ENCODE data around the gene THG1L.

Gene THG1L

GRCh38 chr5:157766902-157767301 is 35.7 kb downstream of the THG1L start:
- POLR2A ChIA-PET = no interaction called here
- H3K4me3 ChIP-seq (ENCODE audit: low read depth, low read length) = no peak overlapping the region
- CTCF ChIA-PET = interaction anchor here (1.0 to 18.6 kb wide), 4 partner anchors 6 to 229 kb away, joined by 5 to 242 read pairs (median 82); partner anchors contain the start of gene LSM11
- TF ChIP-seq CTCF (IDR thresholded peaks at IDR 0.05; ENCODE audit: insufficient read depth, low read length, missing control alignments) = no peak
- DNase-seq (ENCODE audit: low read depth, low spot score) = no peak

GRCh38 chr5:157767689-157768088 is 36.5 kb downstream of the THG1L start:
- no peak for DNase-seq (ENCODE audit: low read depth, low spot score)
- POLR2A ChIA-PET = no interaction called here
- CTCF ChIA-PET = interaction anchor here (1.0 to 18.6 kb wide), 3 partner anchors 9 to 1365 kb away, joined by 5 to 242 read pairs (median 8); partner anchors contain the start of gene LSM11

GRCh38 chr5:157770665-157771064 is 39.4 kb downstream of the THG1L start:
- CTCF ChIA-PET = interaction anchor here (1.5 to 18.6 kb wide), 3 partner anchors 8 to 224 kb away, joined by 3 to 242 read pairs (median 90); partner anchors contain the start of gene LSM11
- H3K4me3 ChIP-seq (ENCODE audit: low read depth, low read length) = no peak overlapping the region
- TF ChIP-seq CTCF (IDR thresholded peaks at IDR 0.05; ENCODE audit: insufficient read depth, low read length, missing control alignments) = no peak
- POLR2A ChIA-PET = no interaction called here
- DNase-seq (ENCODE audit: low read depth, low spot score) = no peak

More at GRCh38 chr5:157767689-157768088, 36.5 kb downstream of the THG1L start:
- no peak for TF ChIP-seq CTCF (IDR thresholded peaks at IDR 0.05; ENCODE audit: insufficient read depth, low read length, missing control alignments)
- no peak overlapping the region for H3K4me3 ChIP-seq (ENCODE audit: low read depth, low read length)

GRCh38 chr5:157772127-157772526 is 40.9 kb downstream of the THG1L start:
- no peak for DNase-seq (ENCODE audit: low read depth, low spot score)
- no peak overlapping the region for H3K4me3 ChIP-seq (ENCODE audit: low read depth, low read length)
- no peak for TF ChIP-seq CTCF (IDR thresholded peaks at IDR 0.05; ENCODE audit: insufficient read depth, low read length, missing control alignments)
- ChIA-PET POLR2A (no interaction called here), CTCF (interaction anchor here (8.5 kb wide), 1 partner anchor 9 kb away, joined by 90 read pairs; no protein-coding TSS in a partner anchor)

- no peak for TF ChIP-seq CTCF (IDR thresholded peaks at IDR 0.05; ENCODE audit: insufficient read depth, low read length, missing control alignments)
- no peak for DNase-seq (ENCODE audit: low read depth, low spot score)
- POLR2A ChIA-PET = no interaction called here
- no peak overlapping the region for H3K4me3 ChIP-seq (ENCODE audit: low read depth, low read length)
- CTCF ChIA-PET = interaction anchor here (2.1 kb wide), 1 partner anchor 16 kb away, joined by 8 read pairs; no protein-coding TSS in a partner anchor
These were observed 47.0 kb downstream of the THG1L start for GRCh38 chr5:157778121-157778805.

GRCh38 chr5:157779221-157779620 is 48.0 kb downstream of the THG1L start:
- ChIA-PET CTCF (interaction anchor here (2.1 kb wide), 1 partner anchor 17 kb away, joined by 8 read pairs; no protein-coding TSS in a partner anchor), POLR2A (no interaction called here)
- TF ChIP-seq CTCF (IDR thresholded peaks at IDR 0.05; ENCODE audit: insufficient read depth, low read length, missing control alignments) = no peak
- no peak overlapping the region for H3K4me3 ChIP-seq (ENCODE audit: low read depth, low read length)
- DNase-seq (ENCODE audit: low read depth, low spot score) = no peak
